Endodermal cell (in vitro differentiated cells): ENCODE measurements around the gene B4GALT6. TPM values are rescaled to one million over a fixed set of nuclear protein-coding genes. Genes with fewer than 3 reads are reported as not detected.

Experiments
- DNase-seq: peaks from one replicate; pipeline ENCODE4 v3.0.0-alpha.2; 2017
- H3K27ac ChIP-seq: 2 replicates; pipeline ENCODE4 v1.5.1; 2013; ENCODE audit warnings: mild to moderate bottlenecking, low read depth, low read length, moderate library complexity
- H3K27me3 ChIP-seq: 2 replicates; pipeline ENCODE4 v1.6.1; 2013; ENCODE audit warnings: mild to moderate bottlenecking, low read length, moderate library complexity; ENCODE audit not compliant: insufficient read depth, control insufficient read depth, poor library complexity, severe bottlenecking
- H3K36me3 ChIP-seq: 2 replicates; pipeline ENCODE4 v1.7.0; 2013; ENCODE audit warnings: mild to moderate bottlenecking, low read length, moderate library complexity; ENCODE audit not compliant: control insufficient read depth, insufficient read depth
- H3K4me1 ChIP-seq: one replicate; pipeline ENCODE4 v1.7.0; 2013; ENCODE audit warnings: low read length; ENCODE audit not compliant: control insufficient read depth, insufficient read depth
- H3K4me3 ChIP-seq: 2 replicates; pipeline ENCODE4 v1.5.1; 2013; ENCODE audit warnings: mild to moderate bottlenecking, low read length, moderate library complexity
- H3K9ac ChIP-seq: 2 replicates; pipeline ENCODE4 v1.6.1; 2013; ENCODE audit warnings: mild to moderate bottlenecking, low read length, moderate library complexity; ENCODE audit not compliant: poor library complexity, severe bottlenecking; ENCODE audit errors: extremely low read depth
- H3K9me3 ChIP-seq: 2 replicates; pipeline ENCODE4 v1.6.1; 2013; ENCODE audit warnings: mild to moderate bottlenecking, low read length, moderate library complexity; ENCODE audit not compliant: control insufficient read depth
- H3K27ac Mint-ChIP-seq: 2 replicates; pipeline ENCODE4 v1.8.0; 2020; ENCODE audit warnings: mixed read lengths
- H3K27me3 Mint-ChIP-seq: 2 replicates; pipeline ENCODE4 v1.8.0; 2021; ENCODE audit warnings: mild to moderate bottlenecking, mixed read lengths; ENCODE audit not compliant: insufficient read depth
- H3K36me3 Mint-ChIP-seq: 2 replicates; pipeline ENCODE4 v1.8.0; 2020; ENCODE audit warnings: low read depth, mixed read lengths
- H3K4me1 Mint-ChIP-seq: 2 replicates; pipeline ENCODE4 v1.8.0; 2020; ENCODE audit warnings: mixed read lengths
- H3K4me3 Mint-ChIP-seq: 2 replicates; pipeline ENCODE4 v1.8.0; 2020; ENCODE audit warnings: mild to moderate bottlenecking, moderate library complexity, mixed read lengths
- H3K9me3 Mint-ChIP-seq: 2 replicates; pipeline ENCODE4 v1.8.0; 2020; ENCODE audit warnings: mild to moderate bottlenecking, mixed read lengths
- CTCF ChIP-seq: fragments of 200-600 bp; sonication (generic); conservative IDR thresholded peaks from 2 replicates; pipeline ENCODE4 v1.5.0; 2021; ENCODE audit warnings: antibody characterized with exemption, mild to moderate bottlenecking
- WGBS, 2 experiments: methylation state at CpG; one replicate each; pipeline versions ENCODE4 v1.1.5 to v1.1.7; 2013; ENCODE audit warnings: missing lambda C conversion rate in 2 of 2, mixed read lengths in 1 of 2; ENCODE audit not compliant: insufficient coverage in 1 of 2, insufficient read length in 1 of 2; 5-methylcytosine and 5-hydroxymethylcytosine counted together
- total RNA-seq, 2 donors: library from RNA; stranded (reverse); fragmentation: NEBNext Ultra II Directional in 1 of 2; extraction: Animal tissue kit (Norgen Biotek cat#: 25700) in 1 of 2; gene quantifications; 2 replicates in 1 of 2; 3 replicates in 1 of 2; pipeline ENCODE4 v1.2.1, GENCODE V29; 2021

Gene B4GALT6
- total RNA-seq, 2 donors from 2014 or later: 47.7 to 48.4 TPM

GRCh38 chr18:31595121-31595771, 89.1 kb downstream of the B4GALT6 start:
- Histone ChIP-seq H3K4me1 (no peaks in the 10 kb centered on the region), H3K4me3 (no peak overlapping the region), H3K36me3 (no peaks in the 10 kb centered on the region), H3K27ac (peak overlapping the region; percentile 16), H3K9ac (no peak overlapping the region), H3K9me3 (no peaks in the 10 kb centered on the region), H3K27me3 (no peaks in the 10 kb centered on the region)
- 91 to 92% methylated on average over 3 to 5 of the region's 5 CpGs for WGBS, 2 experiments
- Mint-ChIP-seq H3K9me3 (no peaks in the 10 kb centered on the region), H3K27me3 (no peaks in the 10 kb centered on the region), H3K4me1 (peaks cover 1% of the 10 kb centered on the region), H3K36me3 (no peaks in the 10 kb centered on the region), H3K4me3 (no peak overlapping the region), H3K27ac (no peak overlapping the region)
- DNase-seq: no peak
- TF ChIP-seq CTCF: no peak

GRCh38 chr18:31592506-31593157, 91.7 kb downstream of the B4GALT6 start:
- H3K27me3 ChIP-seq: no peaks in the 10 kb centered on the region
- no peak for TF ChIP-seq CTCF
- H3K4me3 Mint-ChIP-seq: no peak overlapping the region
- no peaks in the 10 kb centered on the region for H3K27me3 Mint-ChIP-seq
- no peak overlapping the region for H3K27ac Mint-ChIP-seq
- H3K27ac ChIP-seq: no peak overlapping the region
- no peak overlapping the region for H3K4me3 ChIP-seq
- H3K9me3 ChIP-seq: peaks cover 5% of the 10 kb centered on the region
- H3K9me3 Mint-ChIP-seq: no peaks in the 10 kb centered on the region
- H3K9ac ChIP-seq: no peak overlapping the region
- H3K4me1 ChIP-seq: no peaks in the 10 kb centered on the region
- no peaks in the 10 kb centered on the region for H3K36me3 Mint-ChIP-seq
- DNase-seq: peak; percentile 25
- peaks cover 2% of the 10 kb centered on the region for H3K4me1 Mint-ChIP-seq
- 92 to 98% methylated on average over 7 to 10 of the region's 10 CpGs for WGBS, 2 experiments
- H3K36me3 ChIP-seq: no peaks in the 10 kb centered on the region

GRCh38 chr18:31591628-31592027, 92.8 kb downstream of the B4GALT6 start, which contains the start of gene TTR:
Gene TTR (plus strand): TSS chr18:31591877. CDS start chr18:31591903, 26 bp downstream.
- H3K27me3 Mint-ChIP-seq: no peaks in the 10 kb centered on the region

More at GRCh38 chr18:31591628-31592027, 92.8 kb downstream of the B4GALT6 start, which contains the start of gene TTR:
- H3K27ac Mint-ChIP-seq: no peak within 1 kb of the TSS
- H3K9me3 Mint-ChIP-seq: no peaks in the 10 kb centered on the region
- Histone ChIP-seq H3K27me3 (no peaks in the 10 kb centered on the region), H3K4me1 (peaks cover 3% of the 10 kb centered on the region), H3K9ac (no peak within 1 kb of the TSS), H3K27ac (no peak within 1 kb of the TSS), H3K4me3 (no peak within 1 kb of the TSS), H3K36me3 (no peaks in the 10 kb centered on the region), H3K9me3 (peaks cover 5% of the 10 kb centered on the region)
- DNase-seq: no peak
- H3K36me3 Mint-ChIP-seq: no peaks in the 10 kb centered on the region
- no peak within 1 kb of the TSS for H3K4me3 Mint-ChIP-seq
- peaks cover 8% of the 10 kb centered on the region for H3K4me1 Mint-ChIP-seq
- WGBS, 2 experiments: 91 to 94% methylated on average over 5 of the region's 5 CpGs
- no peak for TF ChIP-seq CTCF
